ENCODE data around the gene B3GNT5.
A peak's percentile ranks its signal among the peaks of the same experiment; 100 is the strongest.

Gene B3GNT5

GRCh38 chr3:183265834-183266417 is 12.9 kb downstream of the B3GNT5 start:
- no peak for DNase-seq (ENCODE audit: low read depth, low spot score)

GRCh38 chr3:183266454-183266853 is 13.4 kb downstream of the B3GNT5 start:
- no peak for DNase-seq (ENCODE audit: low read depth, low spot score)

GRCh38 chr3:183267140-183267539 is 14.1 kb downstream of the B3GNT5 start:
- DNase-seq (ENCODE audit: low read depth, low spot score): no peak

GRCh38 chr3:183268366-183268765 is 15.3 kb downstream of the B3GNT5 start:
- no peak for DNase-seq (ENCODE audit: low read depth, low spot score)

- DNase-seq (ENCODE audit: low read depth, low spot score): no peak
Measured at GRCh38 chr3:183269345-183269744, 16.3 kb downstream of the B3GNT5 start.

- DNase-seq (ENCODE audit: low read depth, low spot score): no peak
Measured at GRCh38 chr3:183270344-183270743, 17.3 kb downstream of the B3GNT5 start.

- no peak for DNase-seq (ENCODE audit: low read depth, low spot score)
Measured at GRCh38 chr3:183272142-183272541, 19.1 kb downstream of the B3GNT5 start.

GRCh38 chr3:183272791-183273190 is 19.7 kb downstream of the B3GNT5 start:
- no peak for DNase-seq (ENCODE audit: low read depth, low spot score)

- no peak for DNase-seq (ENCODE audit: low read depth, low spot score)
Measured at GRCh38 chr3:183274609-183275008, 21.6 kb downstream of the B3GNT5 start.

- DNase-seq (ENCODE audit: low read depth, low spot score): no peak
Measured at GRCh38 chr3:183275418-183275817, 22.4 kb downstream of the B3GNT5 start.

GRCh38 chr3:183275937-183276336 is 22.9 kb downstream of the B3GNT5 start:
- no peak for DNase-seq (ENCODE audit: low read depth, low spot score)

- no peak for DNase-seq (ENCODE audit: low read depth, low spot score)
Measured at GRCh38 chr3:183277260-183277659, 24.2 kb downstream of the B3GNT5 start.

GRCh38 chr3:183278479-183279088 is 25.5 kb downstream of the B3GNT5 start:
- no peak for DNase-seq (ENCODE audit: low read depth, low spot score)

- DNase-seq (ENCODE audit: low read depth, low spot score): peak; percentile 38
Measured at GRCh38 chr3:183279371-183279770, 26.3 kb downstream of the B3GNT5 start.

GRCh38 chr3:183281126-183281797 is 28.2 kb downstream of the B3GNT5 start:
- DNase-seq (ENCODE audit: low read depth, low spot score): no peak

- no peak for DNase-seq (ENCODE audit: low read depth, low spot score)
Measured at GRCh38 chr3:183283886-183284285, 30.8 kb downstream of the B3GNT5 start.

GRCh38 chr3:183284570-183284969 is 31.5 kb downstream of the B3GNT5 start:
- no peak for DNase-seq (ENCODE audit: low read depth, low spot score)

- no peak for DNase-seq (ENCODE audit: low read depth, low spot score)
Measured at GRCh38 chr3:183285318-183285717, 32.3 kb downstream of the B3GNT5 start.

- DNase-seq (ENCODE audit: low read depth, low spot score): peak; percentile 30
Measured at GRCh38 chr3:183285828-183286457, 32.9 kb downstream of the B3GNT5 start.

- no peak for DNase-seq (ENCODE audit: low read depth, low spot score)
Measured at GRCh38 chr3:183287301-183287971, 34.4 kb downstream of the B3GNT5 start.

GRCh38 chr3:183288117-183288516 is 35.1 kb downstream of the B3GNT5 start:
- DNase-seq (ENCODE audit: low read depth, low spot score): no peak

- no peak for DNase-seq (ENCODE audit: low read depth, low spot score)
Measured at GRCh38 chr3:183290216-183290615, 37.2 kb downstream of the B3GNT5 start.
